Right atrium auricular region (tissue), 2 donors: ENCODE results near the gene SARS1. TPM values are rescaled to one million over a fixed set of nuclear protein-coding genes. Genes with fewer than 3 reads are reported as not detected.
A peak's percentile ranks its signal among the peaks of the same experiment; 100 is the strongest.

Experiments used
- DNase-seq: peaks from one replicate; pipeline ENCODE4 v3.0.0-alpha.2; 2019; ENCODE audit warnings: low spot score
- H3K27ac ChIP-seq, 2 donors: fragments of 200-600 bp; sonication (generic); 1 replicate in 1 of 2; 2 replicates in 1 of 2; pipeline ENCODE4 v1.5.1; 2016 to 2019
- H3K27me3 ChIP-seq, 2 donors: fragments of 200-600 bp; sonication (generic); one replicate each; pipeline versions ENCODE4 v1.5.1 to v1.6.0; 2017 to 2019
- H3K36me3 ChIP-seq: fragments of 200-600 bp; sonication (generic); one replicate; pipeline ENCODE4 v1.5.1; 2016
- H3K4me1 ChIP-seq, 2 donors: fragments of 200-600 bp; sonication (generic); one replicate each; pipeline versions ENCODE4 v1.5.1 to v1.6.0; 2017 to 2019
- H3K4me3 ChIP-seq, 2 donors: fragments of 200-600 bp; sonication (generic); 1 replicate in 1 of 2; 2 replicates in 1 of 2; pipeline ENCODE4 v1.5.1; 2017 to 2019; ENCODE audit warnings: mild to moderate bottlenecking in 1 of 2, moderate library complexity in 1 of 2
- H3K9me3 ChIP-seq, 2 donors: fragments of 200-600 bp; sonication (generic); one replicate each; pipeline ENCODE4 v1.5.1; 2019
- CTCF ChIP-seq, 2 donors: fragments of 200-600 bp; sonication (generic); IDR thresholded peaks; one replicate each; pipeline ENCODE4 v1.5.1; 2019; ENCODE audit warnings: antibody characterized with exemption in 2 of 2
- total RNA-seq, 2 donors: library from RNA; depleted of rRNA; stranded (reverse); fragments of >200 nt; gene quantifications; one replicate each; pipeline ENCODE4 v1.1.0, GENCODE V29; 2016

Gene SARS1
- total RNA-seq, 2 donors from 2014 or later, result 108 to 130 TPM

GRCh38 chr1:109272831-109273547 lies 59.3 kb downstream of the SARS1 start:
- Histone ChIP-seq H3K27me3 (no peaks in the 10 kb centered on the region), H3K27ac (no peak overlapping the region), H3K36me3 (no peaks in the 10 kb centered on the region), H3K4me3 (no peak overlapping the region), H3K9me3 (no peaks in the 10 kb centered on the region), H3K4me1 (peaks cover 0 to 4% of the 10 kb centered on the region in 2 donors)
- DNase-seq, result no peak
- no peak for TF ChIP-seq CTCF (IDR thresholded peaks at IDR 0.05)

GRCh38 chr1:109273570-109274288 lies 60.0 kb downstream of the SARS1 start:
- Histone ChIP-seq H3K36me3 (no peaks in the 10 kb centered on the region), H3K27me3 (no peaks in the 10 kb centered on the region), H3K4me1 (peaks cover 0 to 4% of the 10 kb centered on the region in 2 donors), H3K27ac (no peak overlapping the region), H3K9me3 (no peaks in the 10 kb centered on the region), H3K4me3 (no peak overlapping the region)
- no peak for TF ChIP-seq CTCF (IDR thresholded peaks at IDR 0.05)
- DNase-seq, result no peak

- H3K36me3 ChIP-seq, result no peaks in the 10 kb centered on the region
- no peak overlapping the region for H3K4me3 ChIP-seq
- no peaks in the 10 kb centered on the region for H3K27me3 ChIP-seq
- DNase-seq, result peak; percentile 68
- no peak for TF ChIP-seq CTCF (IDR thresholded peaks at IDR 0.05)
- peaks cover 0 to 4% of the 10 kb centered on the region in 2 donors for H3K4me1 ChIP-seq
- H3K9me3 ChIP-seq, result no peaks in the 10 kb centered on the region
- H3K27ac ChIP-seq, result no peak overlapping the region
Measured at GRCh38 chr1:109274533-109275476, 61.1 kb downstream of the SARS1 start.

GRCh38 chr1:109275706-109276345 lies 62.1 kb downstream of the SARS1 start:
- TF ChIP-seq CTCF (IDR thresholded peaks at IDR 0.05), result no peak
- Histone ChIP-seq H3K27me3 (no peaks in the 10 kb centered on the region), H3K4me1 (peaks cover 0 to 4% of the 10 kb centered on the region in 2 donors), H3K36me3 (no peaks in the 10 kb centered on the region), H3K4me3 (no peak overlapping the region), H3K9me3 (no peaks in the 10 kb centered on the region), H3K27ac (no peak overlapping the region)
- DNase-seq, result no peak

GRCh38 chr1:109277434-109278204 lies 63.9 kb downstream of the SARS1 start:
- Histone ChIP-seq H3K9me3 (no peaks in the 10 kb centered on the region), H3K36me3 (no peaks in the 10 kb centered on the region), H3K4me3 (no peak overlapping the region), H3K27ac (peak overlapping the region in 1 of 2 donors; percentile 8), H3K27me3 (no peaks in the 10 kb centered on the region), H3K4me1 (peaks cover 0 to 17% of the 10 kb centered on the region in 2 donors)
- peak; percentile 86 for DNase-seq
- peak; percentile 93 to 95 for TF ChIP-seq CTCF (IDR thresholded peaks at IDR 0.05)
